SK-N-SH (cell line): ENCODE results near the gene SCO2. TPM values are rescaled to one million over a fixed set of nuclear protein-coding genes. Genes with fewer than 3 reads are reported as not detected.

Experiments used
- CTCF ChIA-PET: fragments of 300-600, 350-600 bp; formaldehyde crosslinking; extraction: SDS; loops from one replicate; lab custom pipeline; 2021; lab: Yijun Ruan, JAX
- POLR2A ChIA-PET: fragments of 350-600 bp; sonication (Branson Sonifier 250); formaldehyde crosslinking; extraction: SDS; loops from one replicate; lab custom pipeline; 2020; ENCODE audit warnings: antibody characterized with exemption, inconsistent platforms; lab: Yijun Ruan, JAX
- DNase-seq: peaks from one replicate; pipeline ENCODE4 v3.0.0; 2012
- H2AFZ ChIP-seq: fragments of 200-600 bp; sonication (generic); 2 replicates; pipeline ENCODE4 v1.8.1; 2016; ENCODE audit warnings: antibody characterized with exemption, mild to moderate bottlenecking, low read depth
- H3F3A ChIP-seq: fragments of 200-600 bp; sonication (generic); replicated peaks from 2 replicates; pipeline ENCODE3; 2016; ENCODE audit warnings: antibody characterized with exemption, mild to moderate bottlenecking; ENCODE audit not compliant: insufficient read depth
- H3K27ac ChIP-seq, 2 experiments: fragments of 200-500 bp in 1 of 2; fragments of 200-600 bp in 1 of 2; sonication (Bioruptor generic) in 1 of 2; sonication (generic), shearing (Covaris generic) in 1 of 2; 2 replicates each; pipeline versions ENCODE4 v1.5.1 to v1.6.1; 2014 to 2016; ENCODE audit warnings: low read depth in 2 of 2, inconsistent platforms in 1 of 2, low read length in 1 of 2, mild to moderate bottlenecking in 1 of 2, mixed read lengths in 1 of 2
- H3K27me3 ChIP-seq: fragments of 200-600 bp; sonication (generic), shearing (Covaris generic); 2 replicates; pipeline ENCODE4 v1.6.1; 2016; ENCODE audit warnings: mixed run types; ENCODE audit not compliant: insufficient read depth
- H3K36me3 ChIP-seq, 2 experiments: fragments of 200-500 bp in 1 of 2; fragments of 200-600 bp in 1 of 2; sonication (Bioruptor generic) in 1 of 2; sonication (generic) in 1 of 2; replicated peaks in 1 of 2; 2 replicates each; pipeline versions ENCODE3 to v1.5.1; 2014 to 2016; ENCODE audit warnings: low read length in 1 of 2, mild to moderate bottlenecking in 1 of 2; ENCODE audit not compliant: insufficient read depth in 2 of 2, control insufficient read depth in 1 of 2
- H3K4me1 ChIP-seq, 2 experiments: fragments of 200-500 bp in 1 of 2; fragments of 200-600 bp in 1 of 2; sonication (Bioruptor generic) in 1 of 2; sonication (generic), shearing (Covaris generic) in 1 of 2; 2 replicates each; pipeline versions ENCODE4 v1.5.1 to v1.6.1; 2014 to 2016; ENCODE audit warnings: low read depth in 1 of 2, low read length in 1 of 2, mixed run types in 1 of 2; ENCODE audit not compliant: insufficient read depth in 2 of 2, control insufficient read depth in 1 of 2
- H3K4me2 ChIP-seq: fragments of 200-600 bp; sonication (generic), shearing (Covaris generic); 2 replicates; pipeline ENCODE4 v1.6.1; 2017; ENCODE audit warnings: mixed run types
- H3K4me3 ChIP-seq, 2 experiments: fragments of 200-500 bp in 1 of 2; fragments of 200-600 bp in 1 of 2; sonication (Bioruptor generic) in 1 of 2; sonication (generic), shearing (Covaris generic) in 1 of 2; 2 replicates each; pipeline versions ENCODE4 v1.5.1 to v1.8.1; 2014 to 2016; ENCODE audit warnings: low read depth in 2 of 2, inconsistent platforms in 1 of 2, low read length in 1 of 2, mild to moderate bottlenecking in 1 of 2, mixed read lengths in 1 of 2, moderate library complexity in 1 of 2
- H3K79me2 ChIP-seq: fragments of 200-600 bp; sonication (generic); 2 replicates; pipeline ENCODE4 v1.8.1; 2017; ENCODE audit warnings: mild to moderate bottlenecking; ENCODE audit not compliant: insufficient read depth
- H3K9ac ChIP-seq: fragments of 200-600 bp; sonication (generic); 2 replicates; pipeline ENCODE4 v1.6.1; 2017; ENCODE audit warnings: mixed run types
- H3K9me2 ChIP-seq: fragments of 200-600 bp; sonication (generic); 2 replicates; pipeline ENCODE4 v1.6.1; 2017; ENCODE audit warnings: mixed run types
- H3K9me3 ChIP-seq: fragments of 200-600 bp; sonication (generic); 2 replicates; pipeline ENCODE4 v1.6.1; 2017; ENCODE audit warnings: mixed run types, mild to moderate bottlenecking, moderate library complexity
- H4K20me1 ChIP-seq: fragments of 200-600 bp; sonication (generic); 2 replicates; pipeline ENCODE4 v1.6.1; 2017; ENCODE audit warnings: mild to moderate bottlenecking, mixed run types; ENCODE audit not compliant: insufficient read depth
- EZH2phosphoT487 ChIP-seq: fragments of 200-600 bp; sonication (generic); IDR thresholded peaks from 2 replicates; pipeline ENCODE4 v1.6.1; 2017; ENCODE audit warnings: low read depth, mixed run types, mild to moderate bottlenecking, antibody characterized with exemption, moderate library complexity, borderline replicate concordance
- FOXM1 ChIP-seq: IDR thresholded peaks from 2 replicates; pipeline ENCODE4 v1.4.0; 2012; ENCODE audit warnings: low read depth, mild to moderate bottlenecking
- GATA2 ChIP-seq: sonication (generic); formaldehyde crosslinking; IDR thresholded peaks from 2 replicates; pipeline ENCODE4 v1.5.0; 2020; ENCODE audit warnings: mild to moderate bottlenecking, missing genetic modification reagents
- IRF3 ChIP-seq: fragments of 150-350 bp; IDR thresholded peaks from 2 replicates; pipeline ENCODE4 v1.6.1; 2016; ENCODE audit warnings: mild to moderate bottlenecking, low read depth, low read length
- MAX ChIP-seq: IDR thresholded peaks from 2 replicates; pipeline ENCODE4 v1.4.0; 2012; ENCODE audit warnings: low read depth
- MEF2A ChIP-seq: IDR thresholded peaks from 2 replicates; pipeline ENCODE4 v1.4.0; 2012; ENCODE audit warnings: low read depth, borderline replicate concordance
- NFIC ChIP-seq: IDR thresholded peaks from 2 replicates; pipeline ENCODE4 v1.4.0; 2012; ENCODE audit warnings: borderline replicate concordance
- PBX3 ChIP-seq: IDR thresholded peaks from 2 replicates; pipeline ENCODE4; 2012
- RCOR1 ChIP-seq: fragments of 150-350 bp; IDR thresholded peaks from 2 replicates; pipeline ENCODE4 v1.6.1; 2017; ENCODE audit warnings: antibody characterized with exemption, low read length
- RXRA ChIP-seq: IDR thresholded peaks from 2 replicates; pipeline ENCODE4 v1.4.0; 2012; ENCODE audit warnings: low read depth, mild to moderate bottlenecking, borderline replicate concordance
- SIN3A ChIP-seq: IDR thresholded peaks from 2 replicates; pipeline ENCODE4 v1.6.1; 2012; ENCODE audit warnings: low read depth, mild to moderate bottlenecking, low read length, moderate library complexity, borderline replicate concordance
- SMC3 ChIP-seq: IDR thresholded peaks from 2 replicates; pipeline ENCODE4 v1.6.1; 2012; ENCODE audit warnings: low read depth, low read length, improper control_type of control experiment
- WGBS: methylation state at CpG from one replicate; pipeline ENCODE4 v1.1.6; 2017; ENCODE audit warnings: low lambda C conversion rate; 5-methylcytosine and 5-hydroxymethylcytosine counted together
- polyA plus RNA-seq, 3 experiments: library from polyadenylated mRNA; depleted of rRNA; stranded (reverse); fragments of >200 nt; gene quantifications; 2 replicates each; pipeline ENCODE4 v1.2.3, GENCODE V29; 2012

The SCO2 gene
- polyA plus RNA-seq, 1 of the 3 experiments (the other 2 are of a cell fraction) = 4.0 TPM

GRCh38 chr22:50483977-50484853 lies 41.2 kb downstream of the SCO2 start:
- Histone ChIP-seq H3F3A (no peaks in the 10 kb centered on the region), H3K9me3 (no peaks in the 10 kb centered on the region), H3K9me2 (no peaks in the 10 kb centered on the region), H3K27ac (no peak overlapping the region), H3K36me3 (no peaks in the 10 kb centered on the region), H3K4me1 (peaks cover 0 to 2% of the 10 kb centered on the region in 2 experiments; a peak in 1 of 4 replicates), H4K20me1 (no peaks in the 10 kb centered on the region), H3K27me3 (peaks cover 10% of the 10 kb centered on the region; the same call in 1 of the 2 replicates), H3K9ac (no peak overlapping the region), H3K4me3 (no peak overlapping the region), H2AFZ (no peak overlapping the region), H3K79me2 (no peaks in the 10 kb centered on the region), H3K4me2 (no peak overlapping the region)
- ChIA-PET CTCF (interaction anchor here (3.2 kb wide), 1 partner anchor 14 kb away, joined by 12 read pairs; no protein-coding TSS in a partner anchor), POLR2A (no interaction called here)
- WGBS = 87% methylated on average over 18 of the region's 31 CpGs
- TF ChIP-seq MAX (no peak), MEF2A (no peak), SIN3A (no peak), RXRA (no peak), NFIC (no peak), SMC3 (no peak)
- no peak for DNase-seq

GRCh38 chr22:50483556-50483955 lies 41.8 kb downstream of the SCO2 start:
- Histone ChIP-seq H2AFZ (no peak overlapping the region), H3K9ac (no peak overlapping the region), H3K4me3 (no peak overlapping the region), H3K9me2 (no peaks in the 10 kb centered on the region), H3K4me2 (no peak overlapping the region), H3K9me3 (no peaks in the 10 kb centered on the region), H3K4me1 (peaks cover 0 to 2% of the 10 kb centered on the region in 2 experiments; a peak in 1 of 4 replicates), H3K27me3 (peaks cover 10% of the 10 kb centered on the region; the same call in 1 of the 2 replicates), H3K36me3 (no peaks in the 10 kb centered on the region), H3K27ac (no peak overlapping the region), H3F3A (no peaks in the 10 kb centered on the region), H4K20me1 (no peaks in the 10 kb centered on the region), H3K79me2 (no peaks in the 10 kb centered on the region)
- TF ChIP-seq GATA2 = no peak
- no peak for TF ChIP-seq PBX3
- no peak for TF ChIP-seq EZH2phosphoT487
- no peak for TF ChIP-seq IRF3
- no peak for TF ChIP-seq RCOR1
- no peak for TF ChIP-seq FOXM1
- POLR2A ChIA-PET = no interaction called here
- 100% methylated on average over 4 of the region's 8 CpGs for WGBS
- DNase-seq = no peak
- CTCF ChIA-PET = interaction anchor here (3.2 kb wide), 1 partner anchor 14 kb away, joined by 12 read pairs; no protein-coding TSS in a partner anchor
